ENCODE measurements around the gene UBXN2A. TPM values are rescaled to one million over a fixed set of nuclear protein-coding genes. Genes with fewer than 3 reads are reported as not detected.

UBXN2A gene
- total and polyA plus RNA-seq, 4 donors, result 4.7 to 23.3 (median 8.1) TPM

- ATAC-seq (ENCODE audit: insufficient read depth, low FRiP score), result no peak
Measured at GRCh38 chr2:23904692-23905091, 35.6 kb upstream of the UBXN2A start.

GRCh38 chr2:23905155-23905554 lies 35.1 kb upstream of the UBXN2A start:
- DNase-seq (peak in 1 of 3 donors; percentile 12), ATAC-seq (ENCODE audit: insufficient read depth, low FRiP score) (no peak)
- no peak for TF ChIP-seq CTCF (IDR thresholded peaks at IDR 0.05; ENCODE audit: control extremely low read depth, extremely low read depth)
- Histone ChIP-seq H3K4me3 (no peak overlapping the region), H3K9me3 (ENCODE audit: control insufficient read depth in 4 of 4, insufficient read depth in 3 of 4, low read length in 3 of 4) (no peaks in the 10 kb centered on the region), H3K4me1 (ENCODE audit: control insufficient read depth in 5 of 5, insufficient read depth in 5 of 5, low read length in 5 of 5) (peaks cover 0 to 12% (median 4%) of the 10 kb centered on the region in 5 donors), H3K9ac (ENCODE audit: insufficient read depth in 1 of 2, low read length in 2 of 2) (peak overlapping the region in 1 of 2 donors; percentile 32), H3K27ac (ENCODE audit: low read depth in 1 of 2, low read length in 1 of 2) (no peak overlapping the region), H3K27me3 (ENCODE audit: control insufficient read depth in 3 of 3, insufficient read depth in 3 of 3, low read length in 2 of 3) (no peaks in the 10 kb centered on the region), H3K36me3 (ENCODE audit: control insufficient read depth in 4 of 4, insufficient read depth in 4 of 4, low read length in 4 of 4) (no peaks in the 10 kb centered on the region)
- WGBS, 2 donors, result 15 to 49% methylated on average over 2 of the region's 2 CpGs

More at GRCh38 chr2:23904692-23905091, 35.6 kb upstream of the UBXN2A start:
- Histone ChIP-seq H3K4me1 (ENCODE audit: control insufficient read depth in 5 of 5, insufficient read depth in 5 of 5, low read length in 5 of 5) (peaks cover 0 to 12% (median 4%) of the 10 kb centered on the region in 5 donors), H3K4me3 (no peak overlapping the region), H3K27ac (ENCODE audit: low read depth in 1 of 2, low read length in 1 of 2) (no peak overlapping the region), H3K9ac (ENCODE audit: insufficient read depth in 1 of 2, low read length in 2 of 2) (no peak overlapping the region), H3K9me3 (ENCODE audit: control insufficient read depth in 4 of 4, insufficient read depth in 3 of 4, low read length in 3 of 4) (no peaks in the 10 kb centered on the region), H3K27me3 (ENCODE audit: control insufficient read depth in 3 of 3, insufficient read depth in 3 of 3, low read length in 2 of 3) (no peaks in the 10 kb centered on the region), H3K36me3 (ENCODE audit: control insufficient read depth in 4 of 4, insufficient read depth in 4 of 4, low read length in 4 of 4) (no peaks in the 10 kb centered on the region)
- WGBS, 2 donors, result 79% methylated on average over 2 of the region's 2 CpGs
- no peak for TF ChIP-seq CTCF (IDR thresholded peaks at IDR 0.05; ENCODE audit: control extremely low read depth, extremely low read depth)
- peak in 2 of 3 donors; percentile 66 for DNase-seq

GRCh38 chr2:23912054-23912453 lies 28.2 kb upstream of the UBXN2A start:
- H3K27ac ChIP-seq (ENCODE audit: low read depth in 1 of 2, low read length in 1 of 2), result no peak overlapping the region
- TF ChIP-seq CTCF (IDR thresholded peaks at IDR 0.05; ENCODE audit: control extremely low read depth, extremely low read depth), result no peak
- no peak overlapping the region for H3K4me3 ChIP-seq
- no peaks in the 10 kb centered on the region for H3K9me3 ChIP-seq (ENCODE audit: control insufficient read depth in 4 of 4, insufficient read depth in 3 of 4, low read length in 3 of 4)
- H3K27me3 ChIP-seq (ENCODE audit: control insufficient read depth in 3 of 3, insufficient read depth in 3 of 3, low read length in 2 of 3), result no peaks in the 10 kb centered on the region
- H3K4me1 ChIP-seq (ENCODE audit: control insufficient read depth in 5 of 5, insufficient read depth in 5 of 5, low read length in 5 of 5), result peaks cover 0 to 6% (median 0%) of the 10 kb centered on the region in 5 donors
- peaks cover 0 to 2% (median 0%) of the 10 kb centered on the region in 4 donors for H3K36me3 ChIP-seq (ENCODE audit: control insufficient read depth in 4 of 4, insufficient read depth in 4 of 4, low read length in 4 of 4)
- DNase-seq (no peak), ATAC-seq (ENCODE audit: insufficient read depth, low FRiP score) (no peak)
- WGBS, 2 donors, result 89 to 92% methylated on average over 3 of the region's 3 CpGs
- H3K9ac ChIP-seq (ENCODE audit: insufficient read depth in 1 of 2, low read length in 2 of 2), result no peak overlapping the region

GRCh38 chr2:23915327-23915726 lies 24.9 kb upstream of the UBXN2A start:
- 81 to 95% methylated on average over 7 of the region's 7 CpGs for WGBS, 2 donors
- Histone ChIP-seq H3K27ac (ENCODE audit: low read depth in 1 of 2, low read length in 1 of 2) (no peak overlapping the region), H3K4me1 (ENCODE audit: control insufficient read depth in 5 of 5, insufficient read depth in 5 of 5, low read length in 5 of 5) (peaks cover 0 to 7% (median 0%) of the 10 kb centered on the region in 5 donors), H3K27me3 (ENCODE audit: control insufficient read depth in 3 of 3, insufficient read depth in 3 of 3, low read length in 2 of 3) (no peaks in the 10 kb centered on the region), H3K4me3 (no peak overlapping the region), H3K9me3 (ENCODE audit: control insufficient read depth in 4 of 4, insufficient read depth in 3 of 4, low read length in 3 of 4) (no peaks in the 10 kb centered on the region), H3K9ac (ENCODE audit: insufficient read depth in 1 of 2, low read length in 2 of 2) (no peak overlapping the region), H3K36me3 (ENCODE audit: control insufficient read depth in 4 of 4, insufficient read depth in 4 of 4, low read length in 4 of 4) (peaks cover 0 to 2% (median 0%) of the 10 kb centered on the region in 4 donors)
- ATAC-seq (ENCODE audit: insufficient read depth, low FRiP score), result no peak
- no peak for TF ChIP-seq CTCF (IDR thresholded peaks at IDR 0.05; ENCODE audit: control extremely low read depth, extremely low read depth)
- DNase-seq, result no peak

Data from lung (tissue), 12 donors.